COLO668 (cell line): ENCODE results near the gene NRDC.
A peak's percentile ranks its signal among the peaks of the same experiment; 100 is the strongest.

ENCODE experiments used
- DNase-seq: peaks from one replicate; lab custom pipeline; 2025; ENCODE audit not compliant: unreplicated experiment; lab: John Stamatoyannopoulos, UW

Gene NRDC

DNA sequence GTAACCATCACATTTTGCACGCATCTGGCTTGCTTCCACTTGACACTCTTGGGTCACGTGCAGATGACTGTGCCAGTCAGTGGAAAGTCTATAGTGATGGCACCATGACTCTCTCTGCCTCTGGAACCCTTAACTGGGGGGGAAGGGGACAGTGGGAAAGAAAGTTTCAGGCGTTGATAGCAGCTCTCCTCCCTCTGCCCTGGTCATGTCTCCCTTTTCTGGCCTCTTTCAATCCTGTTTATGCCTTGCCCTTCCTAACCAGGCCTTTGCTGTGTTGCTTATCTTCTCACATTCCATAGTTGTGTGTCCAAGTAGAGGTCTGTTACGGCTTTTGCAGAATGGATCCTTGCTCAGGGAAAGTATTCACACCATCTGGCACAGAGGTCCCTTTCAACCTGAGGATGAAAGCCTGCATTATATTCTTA, 93.5 kb downstream of the NRDC start:
- DNase-seq, result no peak

DNA sequence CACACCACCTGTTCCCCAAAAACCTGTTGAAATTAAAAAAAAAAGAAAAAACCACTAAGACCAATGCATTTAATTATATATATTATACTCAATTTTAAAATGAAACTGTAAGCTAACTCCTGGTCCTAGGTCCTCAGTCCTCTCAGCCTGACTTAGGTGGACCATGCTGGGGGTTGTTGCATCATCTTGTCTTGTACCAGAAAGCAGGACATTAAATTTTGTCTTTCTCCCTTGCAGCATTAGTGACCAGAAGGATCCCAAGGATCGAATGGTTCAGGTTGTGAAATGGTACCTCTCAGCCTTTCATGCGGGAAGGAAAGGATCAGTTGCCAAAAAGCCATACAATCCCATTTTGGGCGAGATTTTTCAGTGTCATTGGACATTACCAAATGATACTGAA, 97.6 kb downstream of the NRDC start:
- no peak for DNase-seq

DNA sequence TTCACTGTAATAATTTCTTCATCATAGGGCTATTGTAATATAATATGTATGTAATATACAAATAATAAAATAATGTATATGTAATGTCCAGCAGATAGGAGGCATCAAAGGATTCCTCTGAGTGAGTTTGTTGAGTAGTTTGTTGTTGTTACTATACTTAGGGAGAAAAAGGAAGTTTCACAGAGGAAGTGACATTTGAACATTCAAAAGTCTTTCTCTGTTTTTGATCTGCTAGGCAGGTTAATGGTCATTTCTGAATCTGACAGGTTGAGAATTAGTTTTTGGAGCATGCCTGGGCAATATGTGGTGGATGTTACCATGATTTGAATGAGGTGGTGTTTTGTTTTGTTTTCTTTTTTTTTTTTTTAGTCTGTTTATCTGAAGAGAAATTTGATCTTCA, 102.1 kb downstream of the NRDC start:
- DNase-seq, result no peak

DNA sequence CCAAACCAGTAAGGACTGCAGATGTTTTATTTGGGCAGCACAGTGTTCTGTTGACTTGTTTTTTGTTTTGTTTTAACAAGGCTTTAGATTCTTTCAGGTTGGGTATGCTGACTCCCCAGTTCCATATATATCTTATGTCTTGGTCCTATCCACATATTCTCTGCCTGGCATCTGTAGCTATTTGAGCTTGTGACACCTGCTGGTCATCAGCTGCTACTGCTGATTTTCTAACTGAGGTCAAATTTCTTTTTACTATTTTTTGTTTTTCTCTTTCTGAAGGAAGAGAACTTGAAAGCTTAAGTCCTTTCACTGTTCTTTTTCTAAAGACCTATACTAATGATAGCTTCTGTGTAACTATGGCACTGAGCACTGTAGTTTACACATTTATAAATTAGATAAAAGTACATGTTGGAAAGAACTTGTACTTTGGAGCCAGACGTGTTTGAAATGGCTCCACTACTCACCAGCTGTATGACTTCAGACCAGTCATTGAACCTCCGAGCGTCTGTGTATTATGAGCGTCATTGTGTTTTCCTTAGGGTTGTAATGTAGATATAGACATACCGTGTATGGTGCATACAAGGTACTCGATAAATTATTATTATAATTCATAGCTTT, 109.4 kb downstream of the NRDC start:
- peak; percentile 40 for DNase-seq

DNA sequence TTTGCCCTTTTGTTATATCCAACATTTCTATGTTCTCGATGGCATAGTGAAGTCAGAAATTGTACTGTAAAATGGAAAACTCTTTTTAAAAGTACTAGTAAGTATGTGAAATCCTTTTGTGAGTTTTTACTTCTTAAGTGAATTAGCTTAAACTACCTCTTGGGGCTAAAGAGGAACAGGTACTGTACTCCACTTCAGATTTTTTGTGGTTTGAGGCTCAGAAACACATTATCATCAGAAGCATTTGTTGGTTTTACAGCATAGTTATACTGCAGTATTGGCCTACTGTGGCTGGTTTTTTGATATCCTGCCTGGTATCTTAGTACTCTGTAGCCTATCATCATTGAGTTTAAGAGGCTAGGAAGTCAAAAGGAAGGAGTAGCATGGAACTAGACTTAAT, 117.2 kb downstream of the NRDC start:
- DNase-seq, result no peak

DNA sequence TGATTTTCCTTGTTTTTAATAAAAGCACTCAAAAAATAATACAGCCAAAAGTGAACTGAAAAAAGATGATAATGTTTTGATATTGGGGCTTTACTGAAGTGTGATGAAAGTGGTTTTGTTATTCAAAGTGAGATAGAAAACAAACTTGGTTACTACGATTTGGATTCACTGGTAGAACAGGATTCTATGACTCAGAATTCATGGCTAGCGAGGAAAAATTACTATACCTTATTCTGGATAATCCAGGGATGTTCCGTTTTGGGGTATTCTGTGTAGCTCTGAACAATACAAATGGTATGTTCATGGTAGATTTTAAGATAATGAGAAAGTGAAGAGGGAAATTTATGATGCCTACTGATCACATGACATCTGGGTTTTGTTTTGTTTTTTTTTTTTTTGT, 117.7 kb downstream of the NRDC start:
- no peak for DNase-seq

DNA sequence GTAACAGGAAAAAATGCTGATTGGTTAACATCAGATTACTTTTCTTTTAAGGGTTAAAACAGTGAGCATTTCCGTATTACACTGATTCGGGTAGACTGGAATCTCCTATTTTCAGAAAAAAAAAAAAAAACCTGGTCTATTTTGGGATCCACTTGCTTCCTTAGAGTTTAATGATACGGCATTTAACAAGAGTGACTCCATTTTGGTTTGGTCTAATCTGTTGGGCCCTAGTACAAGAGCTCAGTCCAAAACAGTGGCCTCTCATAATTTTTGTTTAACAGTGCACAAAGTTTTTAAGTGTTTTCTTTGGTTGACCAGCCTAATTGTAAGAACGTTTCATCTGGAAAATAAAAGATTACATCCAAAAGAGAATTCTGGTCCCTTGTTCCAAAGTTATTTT, 120.2 kb downstream of the NRDC start:
- no peak for DNase-seq

DNA sequence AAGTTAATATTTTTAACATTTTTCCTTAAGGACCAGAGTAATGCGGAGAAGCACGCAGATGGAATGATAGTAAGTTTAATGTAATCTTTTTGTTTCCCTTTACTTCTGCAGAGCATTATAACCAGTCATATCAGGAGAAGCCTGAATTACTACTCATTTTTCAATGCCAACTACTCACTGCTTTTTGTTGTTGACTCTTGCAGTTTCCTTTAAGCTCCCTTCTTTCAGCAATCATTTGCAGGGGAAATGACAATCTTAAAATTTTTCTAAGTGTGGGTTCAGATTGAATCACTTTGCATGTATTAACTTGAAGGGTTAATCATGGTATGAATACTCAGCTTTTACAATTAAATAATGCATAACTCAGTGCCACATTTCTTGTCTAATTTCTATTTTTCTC, 122.2 kb downstream of the NRDC start:
- DNase-seq, result no peak

DNA sequence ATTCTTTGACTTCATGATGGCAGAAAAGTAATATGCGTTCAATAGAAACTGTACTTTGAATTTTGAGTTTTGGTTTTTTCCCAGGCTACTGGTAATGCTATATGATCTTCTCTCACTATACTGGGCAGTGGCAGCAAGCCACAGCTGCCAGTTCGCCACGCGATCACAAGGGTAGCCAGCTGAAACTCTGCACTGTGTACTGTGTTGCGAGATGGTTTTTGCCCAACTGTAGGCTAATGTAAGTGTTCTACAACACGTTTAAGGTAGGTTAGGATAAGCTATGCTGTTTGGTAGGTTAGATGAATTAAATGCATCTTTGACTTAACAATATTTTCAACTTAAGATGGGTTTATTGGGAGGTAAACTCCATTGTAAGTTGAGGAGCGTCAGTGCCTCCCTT, 123.1 kb downstream of the NRDC start:
- no peak for DNase-seq

DNA sequence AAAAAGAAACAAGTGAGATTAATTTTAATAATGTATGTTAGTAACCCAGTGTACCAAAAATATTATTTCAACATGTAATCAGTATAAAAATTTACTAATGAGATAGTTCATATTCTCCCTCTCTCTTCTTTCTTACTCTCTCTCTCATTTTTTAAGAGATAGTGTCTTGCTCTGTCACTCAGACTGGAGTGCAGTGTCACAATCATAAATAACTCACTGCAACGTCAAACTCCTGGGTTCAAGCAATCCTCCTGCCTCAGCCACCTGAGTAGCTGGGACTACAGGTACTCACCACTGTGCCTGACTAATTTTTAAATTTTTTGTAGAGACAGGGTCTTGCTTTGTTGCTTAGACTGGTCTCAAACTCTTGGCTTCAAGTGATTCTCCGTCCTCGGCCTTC, 123.9 kb downstream of the NRDC start:
- no peak for DNase-seq

DNA sequence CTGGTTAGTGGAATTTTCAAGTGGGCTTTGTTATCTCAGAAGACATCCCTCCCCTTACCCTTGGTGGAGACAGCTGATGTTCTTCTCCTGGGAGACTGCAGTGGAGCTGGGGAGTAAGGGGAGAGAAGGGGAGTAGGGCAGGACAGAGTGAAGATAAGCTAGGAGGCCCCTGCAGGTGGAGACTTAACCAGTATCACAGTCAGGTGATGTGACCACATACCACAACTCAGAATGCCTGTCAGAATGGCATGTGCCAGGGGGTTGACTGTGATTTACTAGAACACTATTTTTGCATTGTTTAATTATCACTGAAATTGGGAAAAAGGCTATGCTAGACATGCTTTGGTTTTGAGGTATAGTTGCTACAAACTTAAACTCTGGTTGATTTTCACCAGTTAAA, 124.6 kb downstream of the NRDC start:
- DNase-seq, result no peak

DNA sequence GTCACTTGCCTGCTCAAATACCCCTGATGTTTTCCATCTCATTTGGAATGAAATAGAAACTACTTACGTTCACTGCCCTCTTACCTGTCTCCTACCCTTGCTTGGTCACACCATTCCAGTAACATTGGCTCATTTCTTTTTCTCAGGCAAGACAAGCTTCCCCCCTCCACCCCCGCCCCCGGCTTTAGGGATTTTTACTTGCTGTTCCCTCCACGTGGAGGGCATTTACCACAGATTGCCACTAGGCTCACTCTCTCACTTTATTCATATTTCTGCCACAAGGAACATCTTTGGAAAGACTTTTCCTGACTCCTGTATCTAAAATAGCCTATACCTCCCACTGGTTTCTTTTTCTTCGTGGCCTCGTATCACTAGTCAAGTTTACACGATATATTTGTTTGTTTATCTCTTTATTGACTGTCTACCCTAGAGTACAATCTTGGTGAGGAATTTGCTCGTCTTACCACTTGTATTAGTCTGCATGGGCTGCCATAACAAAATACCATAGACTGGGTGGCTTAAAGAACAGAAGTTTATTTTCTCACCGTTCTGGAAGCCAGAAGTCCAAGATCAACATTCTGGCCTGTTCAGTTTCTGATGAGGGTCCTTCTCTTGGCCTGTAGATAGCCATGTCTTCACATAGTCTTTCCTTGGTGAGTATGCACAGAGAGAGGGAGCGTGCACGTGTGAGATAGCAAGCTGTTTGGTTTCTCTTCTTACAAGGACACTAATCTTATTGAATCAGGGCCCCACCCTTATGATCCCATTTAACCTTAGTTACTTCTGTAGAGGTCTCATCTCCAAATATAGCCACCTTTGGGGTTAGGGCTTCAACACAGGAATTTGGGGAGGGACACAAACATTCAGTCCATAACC, 126.2 kb downstream of the NRDC start:
- no peak for DNase-seq

DNA sequence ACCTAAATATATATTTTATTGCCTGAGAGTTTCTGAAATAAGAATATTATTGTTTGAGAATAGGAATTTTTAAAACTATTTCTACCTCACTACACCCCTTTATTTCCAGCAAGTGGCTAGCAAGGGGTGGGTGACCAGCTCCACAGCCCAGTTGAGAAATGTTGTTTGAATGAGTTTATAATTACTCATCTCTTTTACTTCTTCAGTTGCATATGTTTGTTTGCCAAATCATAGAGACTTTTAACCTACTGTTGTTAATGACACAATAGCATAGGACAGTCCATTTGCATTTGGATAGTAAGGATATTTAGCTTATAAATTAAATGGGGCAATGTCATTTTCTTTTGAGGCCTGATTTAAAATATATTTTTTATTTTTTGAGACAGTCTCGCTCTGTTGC, 127.8 kb downstream of the NRDC start:
- DNase-seq, result no peak

DNA sequence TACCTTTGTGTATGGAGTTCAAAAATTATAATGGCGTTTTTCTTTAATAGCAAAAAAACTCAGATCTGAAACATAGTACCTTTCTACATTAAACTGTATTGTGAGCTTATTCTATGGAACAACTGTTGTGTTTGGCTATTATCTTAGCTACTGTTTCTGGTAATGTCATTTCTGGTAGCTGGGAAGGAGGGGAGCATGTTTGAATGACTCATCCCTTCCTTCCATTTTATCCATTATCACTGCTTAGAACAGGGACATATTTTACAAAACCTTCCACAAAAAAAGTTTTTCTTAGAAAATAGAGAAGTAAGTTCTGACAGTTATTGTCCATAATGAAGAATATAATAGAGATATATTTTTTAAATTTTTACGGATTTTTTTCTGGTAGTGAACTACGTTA, 128.3 kb downstream of the NRDC start:
- no peak for DNase-seq

DNA sequence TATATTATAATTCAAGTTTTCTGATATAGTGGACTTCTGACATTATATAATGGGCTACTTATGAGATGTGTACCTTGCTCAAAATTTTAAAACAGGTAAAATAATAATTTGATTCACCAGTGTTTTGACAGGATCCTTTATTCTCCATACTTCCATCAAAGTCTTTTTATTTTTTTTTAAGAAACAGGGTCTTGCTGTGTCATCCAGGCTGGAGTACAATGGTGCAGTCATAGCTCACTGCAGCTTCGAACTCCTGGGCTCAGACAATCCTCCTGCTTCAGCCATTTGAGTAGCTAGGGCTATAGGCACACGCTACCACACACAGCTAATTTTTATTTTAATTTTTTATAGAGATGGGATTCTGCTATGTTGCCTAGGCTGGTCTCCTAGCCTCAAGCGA, 129.4 kb downstream of the NRDC start:
- DNase-seq, result no peak

DNA sequence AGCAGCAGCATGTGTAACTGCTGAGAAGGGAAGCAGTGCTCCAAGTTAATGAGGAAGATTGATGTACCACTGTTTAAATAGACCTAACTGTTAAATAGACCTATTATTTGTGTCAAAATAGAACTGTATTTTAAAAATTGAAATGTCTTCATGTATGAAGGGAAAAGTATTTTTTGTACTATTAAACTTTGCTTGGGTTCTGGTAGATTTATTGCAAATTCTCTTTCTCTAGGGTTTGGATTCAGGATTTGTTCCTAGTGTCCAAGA, 133.3 kb downstream of the NRDC start:
- DNase-seq, result no peak

DNA sequence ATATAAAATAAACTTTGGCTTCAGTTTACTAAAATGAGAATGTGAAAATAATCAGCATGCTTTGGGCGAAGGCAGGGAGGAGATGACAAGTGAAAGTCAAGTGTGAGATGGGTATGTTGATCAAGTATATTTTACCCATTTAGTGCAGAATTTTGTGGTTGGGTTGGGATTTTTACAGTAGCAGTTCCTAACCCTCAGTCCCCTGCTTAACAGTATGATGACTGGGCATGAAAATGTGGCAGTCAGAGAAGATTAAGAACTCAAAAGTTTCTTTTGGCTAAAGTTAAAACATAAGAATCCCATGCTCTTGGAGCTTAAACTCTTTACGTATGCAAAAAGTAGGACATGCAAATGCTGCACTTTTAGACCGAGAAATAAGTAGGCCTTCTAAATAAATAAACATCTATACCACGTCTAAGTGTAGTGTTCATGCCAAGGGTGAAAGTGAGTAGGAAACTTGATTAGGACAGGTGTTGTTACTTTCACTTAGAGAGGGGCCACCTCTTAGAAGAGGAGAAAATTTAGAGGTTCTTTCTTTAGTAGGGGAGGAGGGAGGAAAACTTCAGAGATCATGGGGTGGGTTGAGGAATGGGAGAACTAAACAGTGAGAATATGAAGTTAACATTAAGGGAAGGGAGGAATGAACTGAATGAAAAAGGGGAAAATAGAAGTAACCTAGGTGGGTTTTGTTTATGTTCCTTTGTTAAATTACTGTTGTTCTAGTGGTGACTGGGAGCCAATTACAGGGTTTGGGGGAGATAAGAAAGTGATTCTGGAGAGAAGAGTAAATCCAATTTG, 133.8 kb downstream of the NRDC start:
- no peak for DNase-seq

DNA sequence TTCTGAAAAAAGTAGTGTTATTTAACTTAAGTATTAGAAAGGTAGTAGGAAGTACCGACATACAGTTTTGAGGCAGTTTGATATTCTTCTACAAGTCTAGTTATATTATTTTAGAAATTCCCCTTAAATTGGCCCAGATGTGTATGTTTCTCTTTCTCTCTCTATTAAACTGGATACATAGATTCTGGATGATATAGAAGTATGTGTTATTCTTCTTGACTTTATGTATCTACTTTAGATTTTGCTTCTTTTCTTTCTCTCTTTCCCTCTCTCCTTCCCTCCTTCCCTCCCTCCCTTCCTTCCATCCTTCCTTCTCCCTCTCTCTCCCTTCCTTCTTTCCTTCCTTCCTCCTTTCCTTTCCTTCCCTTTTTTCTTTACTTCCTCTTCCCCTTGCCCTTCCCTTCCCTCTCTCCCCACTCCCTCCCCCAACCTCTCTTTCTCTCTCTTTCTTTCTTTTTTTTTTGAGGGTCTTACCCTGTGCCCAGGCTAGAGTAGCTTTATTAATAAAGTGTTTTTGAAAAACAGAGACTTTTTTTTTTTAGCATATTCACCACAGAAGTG, 137.3 kb downstream of the NRDC start:
- no peak for DNase-seq

DNA sequence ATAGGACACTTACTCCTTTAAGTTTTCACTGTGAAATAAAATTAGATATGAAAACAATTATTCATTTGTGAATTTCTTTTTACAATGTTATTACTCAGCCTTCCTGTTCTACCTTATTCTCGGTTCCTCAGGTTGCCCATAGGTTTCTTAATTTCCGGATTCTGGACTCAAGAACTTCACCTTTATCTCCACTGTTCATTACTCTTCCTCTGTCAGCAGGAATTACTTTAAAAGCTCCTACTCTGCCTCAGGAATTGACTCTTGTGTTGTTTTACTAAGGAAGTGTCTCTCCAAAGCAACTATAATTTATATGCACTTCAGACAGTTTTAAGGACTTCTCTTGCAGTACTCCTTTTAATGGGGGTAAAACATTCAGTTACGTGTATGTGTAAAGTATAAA, 137.9 kb downstream of the NRDC start:
- DNase-seq, result no peak
